Ascending aorta (tissue), 2 donors: ENCODE measurements around the gene ERAL1. TPM values are rescaled to one million over a fixed set of nuclear protein-coding genes. Genes with fewer than 3 reads are reported as not detected.

Experiments used
- DNase-seq, 2 donors: peaks; one replicate each; pipeline ENCODE4 v3.0.0-alpha.2; 2019; ENCODE audit warnings: low spot score in 2 of 2
- H3K27ac ChIP-seq, 2 donors: fragments of 200-600 bp; sonication (generic); one replicate each; pipeline ENCODE4 v1.5.1; 2016 to 2017; ENCODE audit warnings: mild to moderate bottlenecking in 1 of 2
- H3K27me3 ChIP-seq: fragments of 200-600 bp; sonication (generic); one replicate; pipeline ENCODE4 v1.5.1; 2017
- H3K36me3 ChIP-seq, 2 donors: fragments of 200-600 bp; sonication (generic); one replicate each; pipeline ENCODE4 v1.5.1; 2016
- H3K4me1 ChIP-seq, 2 donors: fragments of 200-600 bp; sonication (generic); one replicate each; pipeline ENCODE4 v1.5.1; 2016 to 2017; ENCODE audit warnings: mild to moderate bottlenecking in 1 of 2
- H3K4me3 ChIP-seq, 2 donors: fragments of 200-600 bp; sonication (generic); one replicate each; pipeline ENCODE4 v1.5.1; 2016 to 2017; ENCODE audit warnings: mild to moderate bottlenecking in 1 of 2
- H3K9me3 ChIP-seq, 2 donors: fragments of 200-600 bp; sonication (generic); one replicate each; pipeline ENCODE4 v1.5.1; 2016
- intact Hi-C: fragments of 100-400 bp; cut with DNase I; formaldehyde crosslinking; loops from one replicate; pipeline ENCODE4 v1.15.1; 2023
- total RNA-seq: library from RNA; depleted of rRNA; stranded (reverse); fragments of >200 nt; gene quantifications from one replicate; pipeline ENCODE4 v1.1.0, GENCODE V29; 2016
- TF ChIP-seq, protein P1 (sequence below), 3 experiments: fragments of 200-600 bp in 2 of 3; fragments of 450-650 bp in 1 of 3; sonication (generic) in 2 of 3; IDR thresholded peaks; one replicate each; pipeline ENCODE4 v1.5.1; 2016 to 2019; ENCODE audit warnings: antibody characterized with exemption in 3 of 3, mild to moderate bottlenecking in 1 of 3, moderate library complexity in 1 of 3

The ERAL1 gene
- total RNA-seq, 1 donor from 2014 or later = 5.7 TPM

DNA sequence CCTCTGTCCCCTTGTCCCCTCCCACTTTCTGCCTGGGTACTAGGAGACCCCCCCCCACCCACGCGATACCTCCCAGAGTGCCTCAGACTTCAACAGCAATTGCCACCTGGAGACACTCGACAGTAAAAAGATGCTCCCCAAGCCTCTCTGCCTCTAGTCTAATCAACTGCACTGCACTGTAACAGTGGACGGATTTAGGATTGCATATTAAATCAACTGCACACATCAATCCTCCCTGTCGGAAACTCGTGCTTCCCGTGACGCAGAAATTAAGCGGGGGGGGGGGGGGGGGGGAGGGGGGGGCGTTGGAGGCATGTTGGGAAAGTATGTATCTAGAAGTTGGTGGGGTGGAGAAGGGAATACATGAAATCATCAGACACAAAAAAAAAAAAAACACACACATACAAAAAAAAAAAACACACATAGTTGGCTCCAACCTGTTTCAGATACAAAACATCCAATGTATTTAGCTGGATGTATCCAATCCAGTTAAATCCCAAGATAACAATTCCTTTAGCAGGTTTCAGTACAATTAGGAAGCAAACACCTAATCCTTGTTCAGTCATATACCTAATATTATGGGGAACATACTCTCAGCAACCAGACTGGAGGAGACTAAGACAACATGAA lies 42.0 kb upstream of the ERAL1 start:
- no peak for DNase-seq
- H3K36me3 ChIP-seq = no peaks in the 10 kb centered on the region
- intact Hi-C loops = loop anchor here (1.0 to 2.0 kb wide), 2 partner anchors 29 to 84 kb away; partner anchors contain the start of genes FAM222B and FLOT2
- peak overlapping the region; percentile 90 for H3K27ac ChIP-seq
- peaks cover 0 to 37% of the 10 kb centered on the region in 2 donors for H3K4me1 ChIP-seq
- no peaks in the 10 kb centered on the region for H3K9me3 ChIP-seq
- peak overlapping the region; percentile 74 to 90 for H3K4me3 ChIP-seq
- H3K27me3 ChIP-seq = no peaks in the 10 kb centered on the region
- TF ChIP-seq, protein P1, sequence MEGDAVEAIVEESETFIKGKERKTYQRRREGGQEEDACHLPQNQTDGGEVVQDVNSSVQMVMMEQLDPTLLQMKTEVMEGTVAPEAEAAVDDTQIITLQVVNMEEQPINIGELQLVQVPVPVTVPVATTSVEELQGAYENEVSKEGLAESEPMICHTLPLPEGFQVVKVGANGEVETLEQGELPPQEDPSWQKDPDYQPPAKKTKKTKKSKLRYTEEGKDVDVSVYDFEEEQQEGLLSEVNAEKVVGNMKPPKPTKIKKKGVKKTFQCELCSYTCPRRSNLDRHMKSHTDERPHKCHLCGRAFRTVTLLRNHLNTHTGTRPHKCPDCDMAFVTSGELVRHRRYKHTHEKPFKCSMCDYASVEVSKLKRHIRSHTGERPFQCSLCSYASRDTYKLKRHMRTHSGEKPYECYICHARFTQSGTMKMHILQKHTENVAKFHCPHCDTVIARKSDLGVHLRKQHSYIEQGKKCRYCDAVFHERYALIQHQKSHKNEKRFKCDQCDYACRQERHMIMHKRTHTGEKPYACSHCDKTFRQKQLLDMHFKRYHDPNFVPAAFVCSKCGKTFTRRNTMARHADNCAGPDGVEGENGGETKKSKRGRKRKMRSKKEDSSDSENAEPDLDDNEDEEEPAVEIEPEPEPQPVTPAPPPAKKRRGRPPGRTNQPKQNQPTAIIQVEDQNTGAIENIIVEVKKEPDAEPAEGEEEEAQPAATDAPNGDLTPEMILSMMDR (IDR thresholded peaks at IDR 0.05) = peak in 1 of 3 experiments; percentile 13

DNA sequence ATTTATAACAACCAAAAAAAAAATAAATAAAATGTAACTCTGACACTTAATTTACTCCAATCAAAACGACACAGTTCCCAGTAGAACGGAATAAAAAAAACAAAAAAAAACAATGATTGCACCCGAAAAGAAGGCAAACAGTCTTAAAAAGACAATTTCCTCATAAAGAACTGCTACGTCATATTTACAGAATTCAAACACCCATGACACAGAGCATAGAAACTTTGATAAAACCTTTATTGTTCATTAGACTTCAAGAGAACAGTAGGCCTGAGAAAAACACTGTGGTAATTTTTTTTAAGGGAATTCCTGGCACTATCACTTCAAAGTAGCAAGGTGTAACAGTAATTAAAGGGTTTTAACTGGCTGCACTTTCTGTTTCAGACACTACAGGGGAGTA lies 38.3 kb upstream of the ERAL1 start:
- Histone ChIP-seq H3K9me3 (no peaks in the 10 kb centered on the region), H3K4me3 (no peak overlapping the region), H3K36me3 (no peaks in the 10 kb centered on the region), H3K4me1 (peaks cover 0 to 7% of the 10 kb centered on the region in 2 donors), H3K27ac (no peak overlapping the region), H3K27me3 (no peaks in the 10 kb centered on the region)
- TF ChIP-seq, protein P1 (IDR thresholded peaks at IDR 0.05) = no peak
- intact Hi-C loops = no loop called here
- DNase-seq = no peak

GRCh38 chr17:28818819-28819221 lies 36.0 kb upstream of the ERAL1 start:
- TF ChIP-seq, protein P1 (IDR thresholded peaks at IDR 0.05) = no peak
- H3K9me3 ChIP-seq = no peaks in the 10 kb centered on the region
- H3K36me3 ChIP-seq = no peaks in the 10 kb centered on the region
- H3K27me3 ChIP-seq = no peaks in the 10 kb centered on the region
- intact Hi-C loops = no loop called here
- no peak for DNase-seq
- no peaks in the 10 kb centered on the region for H3K4me1 ChIP-seq
- no peak overlapping the region for H3K4me3 ChIP-seq
- H3K27ac ChIP-seq = no peak overlapping the region

GRCh38 chr17:28819582-28819981 lies 35.2 kb upstream of the ERAL1 start:
- Histone ChIP-seq H3K4me1 (no peaks in the 10 kb centered on the region), H3K27me3 (no peaks in the 10 kb centered on the region), H3K9me3 (no peaks in the 10 kb centered on the region), H3K27ac (no peak overlapping the region), H3K36me3 (no peaks in the 10 kb centered on the region), H3K4me3 (no peak overlapping the region)
- intact Hi-C loops = no loop called here
- TF ChIP-seq, protein P1 (IDR thresholded peaks at IDR 0.05) = no peak
- DNase-seq = no peak

- DNase-seq = no peak
- Histone ChIP-seq H3K36me3 (no peaks in the 10 kb centered on the region), H3K27ac (no peak overlapping the region), H3K9me3 (no peaks in the 10 kb centered on the region), H3K4me1 (no peaks in the 10 kb centered on the region), H3K27me3 (no peaks in the 10 kb centered on the region), H3K4me3 (no peak overlapping the region)
- TF ChIP-seq, protein P1 (IDR thresholded peaks at IDR 0.05) = no peak
- intact Hi-C loops = no loop called here
Observed at GRCh38 chr17:28827672-28828071, 27.1 kb upstream of the ERAL1 start.
